ENCODE measurements around the gene BCL2L12.

The BCL2L12 gene

GRCh38 chr19:49646586-49646985, 19.1 kb upstream of the BCL2L12 start:
- no peak overlapping the region for H3K4me3 Mint-ChIP-seq
- H3K27me3 Mint-ChIP-seq = no peaks in the 10 kb centered on the region
- H3K9me3 Mint-ChIP-seq = no peaks in the 10 kb centered on the region
- ATAC-seq (replicated peaks; ENCODE audit: extremely low read depth, poor library complexity, severe bottlenecking) (no peak), DNase-seq (ENCODE audit: low spot score in 2 of 2) (no peak)
- peaks cover 31% of the 10 kb centered on the region for H3K36me3 Mint-ChIP-seq (ENCODE audit: insufficient read depth)
- H3K27ac Mint-ChIP-seq (ENCODE audit: low read depth) = no peak overlapping the region
- peaks cover 36% of the 10 kb centered on the region for H3K4me1 Mint-ChIP-seq

DNA sequence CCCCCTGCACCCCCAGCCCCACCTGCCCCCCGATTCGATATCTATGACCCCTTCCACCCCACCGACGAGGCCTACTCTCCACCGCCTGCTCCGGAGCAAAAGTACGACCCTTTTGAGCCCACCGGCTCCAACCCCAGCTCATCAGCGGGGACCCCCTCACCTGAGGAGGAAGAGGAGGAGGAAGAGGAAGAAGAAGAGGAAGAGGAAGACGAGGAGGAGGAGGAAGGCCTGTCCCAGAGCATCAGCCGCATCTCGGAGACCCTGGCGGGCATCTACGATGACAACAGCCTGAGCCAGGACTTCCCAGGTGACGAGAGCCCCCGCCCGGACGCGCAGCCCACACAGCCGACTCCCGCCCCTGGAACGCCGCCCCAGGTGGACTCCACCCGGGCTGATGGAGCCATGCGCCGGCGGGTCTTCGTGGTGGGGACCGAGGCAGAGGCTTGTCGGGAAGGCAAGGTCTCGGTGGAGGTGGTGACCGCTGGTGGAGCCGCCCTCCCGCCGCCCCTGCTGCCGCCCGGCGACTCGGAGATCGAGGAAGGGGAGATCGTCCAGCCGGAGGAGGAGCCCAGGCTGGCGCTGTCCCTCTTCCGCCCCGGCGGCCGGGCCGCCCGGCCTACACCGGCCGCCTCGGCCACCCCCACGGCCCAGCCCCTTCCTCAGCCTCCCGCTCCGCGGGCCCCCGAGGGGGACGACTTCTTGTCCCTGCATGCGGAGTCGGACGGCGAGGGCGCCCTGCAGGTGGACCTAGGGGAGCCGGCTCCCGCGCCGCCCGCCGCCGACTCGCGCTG, 14.5 kb upstream of the BCL2L12 start:
- no peaks in the 10 kb centered on the region for H3K27me3 Mint-ChIP-seq
- H3K36me3 Mint-ChIP-seq (ENCODE audit: insufficient read depth) = peaks cover 27% of the 10 kb centered on the region
- H3K4me1 Mint-ChIP-seq = no peaks in the 10 kb centered on the region
- ATAC-seq (replicated peaks; ENCODE audit: extremely low read depth, poor library complexity, severe bottlenecking) (no peak), DNase-seq (ENCODE audit: low spot score in 2 of 2) (no peak)
- H3K4me3 Mint-ChIP-seq = no peak overlapping the region
- H3K9me3 Mint-ChIP-seq = no peaks in the 10 kb centered on the region
- no peak overlapping the region for H3K27ac Mint-ChIP-seq (ENCODE audit: low read depth)

GRCh38 chr19:49651820-49652550, 13.7 kb upstream of the BCL2L12 start:
- no peaks in the 10 kb centered on the region for H3K9me3 Mint-ChIP-seq
- no peaks in the 10 kb centered on the region for H3K27me3 Mint-ChIP-seq
- no peak overlapping the region for H3K27ac Mint-ChIP-seq (ENCODE audit: low read depth)
- no peak overlapping the region for H3K4me3 Mint-ChIP-seq
- peaks cover 25% of the 10 kb centered on the region for H3K36me3 Mint-ChIP-seq (ENCODE audit: insufficient read depth)
- DNase-seq (ENCODE audit: low spot score in 2 of 2) (no peak), ATAC-seq (replicated peaks; ENCODE audit: extremely low read depth, poor library complexity, severe bottlenecking) (no peak)
- no peaks in the 10 kb centered on the region for H3K4me1 Mint-ChIP-seq

DNA sequence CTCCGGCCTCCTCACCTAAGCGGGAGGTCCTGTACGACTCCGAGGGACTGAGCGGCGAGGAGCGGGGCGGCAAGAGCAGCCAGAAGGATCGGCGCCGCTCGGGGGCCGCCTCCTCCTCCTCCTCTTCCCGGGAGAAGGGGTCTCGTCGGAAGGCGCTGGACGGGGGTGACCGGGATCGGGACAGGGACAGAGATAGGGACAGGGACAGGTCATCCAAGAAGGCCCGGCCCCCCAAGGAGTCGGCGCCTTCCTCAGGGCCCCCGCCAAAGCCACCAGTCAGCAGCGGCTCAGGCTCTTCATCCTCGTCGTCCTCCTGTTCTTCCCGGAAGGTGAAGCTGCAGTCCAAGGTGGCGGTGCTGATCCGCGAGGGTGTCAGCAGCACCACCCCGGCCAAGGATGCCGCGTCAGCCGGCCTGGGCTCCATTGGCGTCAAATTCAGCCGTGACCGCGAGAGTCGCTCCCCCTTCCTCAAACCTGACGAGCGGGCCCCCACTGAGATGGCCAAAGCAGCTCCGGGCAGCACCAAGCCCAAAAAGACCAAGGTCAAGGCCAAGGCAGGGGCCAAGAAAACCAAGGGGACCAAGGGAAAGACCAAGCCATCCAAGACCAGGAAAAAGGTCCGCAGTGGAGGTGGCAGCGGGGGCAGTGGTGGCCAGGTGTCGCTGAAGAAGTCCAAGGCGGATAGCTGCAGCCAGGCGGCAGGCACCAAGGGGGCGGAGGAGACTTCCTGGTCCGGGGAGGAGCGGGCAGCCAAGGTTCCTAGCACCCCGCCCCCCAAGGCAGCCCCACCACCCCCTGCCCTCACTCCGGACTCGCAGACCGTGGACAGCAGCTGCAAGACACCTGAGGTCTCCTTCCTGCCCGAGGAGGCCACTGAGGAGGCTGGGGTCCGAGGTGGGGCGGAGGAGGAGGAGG, 12.9 kb upstream of the BCL2L12 start:
- H3K9me3 Mint-ChIP-seq = no peaks in the 10 kb centered on the region
- H3K27me3 Mint-ChIP-seq = no peaks in the 10 kb centered on the region
- H3K36me3 Mint-ChIP-seq (ENCODE audit: insufficient read depth) = peaks cover 29% of the 10 kb centered on the region
- ATAC-seq (replicated peaks; ENCODE audit: extremely low read depth, poor library complexity, severe bottlenecking) (no peak), DNase-seq (ENCODE audit: low spot score in 2 of 2) (no peak)
- no peak overlapping the region for H3K4me3 Mint-ChIP-seq
- H3K27ac Mint-ChIP-seq (ENCODE audit: low read depth) = no peak overlapping the region
- H3K4me1 Mint-ChIP-seq = no peaks in the 10 kb centered on the region

GRCh38 chr19:49653466-49653806, 12.3 kb upstream of the BCL2L12 start:
- Mint-ChIP-seq H3K4me3 (no peak overlapping the region), H3K9me3 (no peaks in the 10 kb centered on the region), H3K4me1 (no peaks in the 10 kb centered on the region), H3K27me3 (no peaks in the 10 kb centered on the region), H3K36me3 (ENCODE audit: insufficient read depth) (peaks cover 27% of the 10 kb centered on the region), H3K27ac (ENCODE audit: low read depth) (no peak overlapping the region)
- ATAC-seq (replicated peaks; ENCODE audit: extremely low read depth, poor library complexity, severe bottlenecking) (no peak), DNase-seq (ENCODE audit: low spot score in 2 of 2) (no peak)

DNA sequence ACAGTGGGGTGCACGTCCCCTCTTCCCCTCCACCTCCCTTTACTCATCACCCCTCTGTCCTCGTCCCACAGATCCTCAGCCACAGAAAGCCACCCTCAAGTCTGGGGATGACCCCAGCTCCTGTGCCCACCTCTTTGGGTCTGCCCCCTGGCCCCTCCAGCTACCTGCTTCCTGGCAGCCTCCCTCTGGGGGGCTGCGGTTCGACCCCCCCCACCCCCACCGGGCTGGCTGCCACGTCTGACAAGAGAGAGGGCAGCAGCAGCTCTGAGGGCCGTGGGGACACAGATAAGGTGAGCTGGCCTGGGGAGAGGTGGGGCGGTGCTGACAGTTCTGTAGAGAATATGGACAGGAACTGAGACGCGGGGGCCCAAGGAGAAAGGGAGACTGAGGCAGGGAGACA, 11.2 kb upstream of the BCL2L12 start:
- no peak for ATAC-seq (replicated peaks; ENCODE audit: extremely low read depth, poor library complexity, severe bottlenecking)
- H3K4me3 Mint-ChIP-seq = no peak overlapping the region

DNA sequence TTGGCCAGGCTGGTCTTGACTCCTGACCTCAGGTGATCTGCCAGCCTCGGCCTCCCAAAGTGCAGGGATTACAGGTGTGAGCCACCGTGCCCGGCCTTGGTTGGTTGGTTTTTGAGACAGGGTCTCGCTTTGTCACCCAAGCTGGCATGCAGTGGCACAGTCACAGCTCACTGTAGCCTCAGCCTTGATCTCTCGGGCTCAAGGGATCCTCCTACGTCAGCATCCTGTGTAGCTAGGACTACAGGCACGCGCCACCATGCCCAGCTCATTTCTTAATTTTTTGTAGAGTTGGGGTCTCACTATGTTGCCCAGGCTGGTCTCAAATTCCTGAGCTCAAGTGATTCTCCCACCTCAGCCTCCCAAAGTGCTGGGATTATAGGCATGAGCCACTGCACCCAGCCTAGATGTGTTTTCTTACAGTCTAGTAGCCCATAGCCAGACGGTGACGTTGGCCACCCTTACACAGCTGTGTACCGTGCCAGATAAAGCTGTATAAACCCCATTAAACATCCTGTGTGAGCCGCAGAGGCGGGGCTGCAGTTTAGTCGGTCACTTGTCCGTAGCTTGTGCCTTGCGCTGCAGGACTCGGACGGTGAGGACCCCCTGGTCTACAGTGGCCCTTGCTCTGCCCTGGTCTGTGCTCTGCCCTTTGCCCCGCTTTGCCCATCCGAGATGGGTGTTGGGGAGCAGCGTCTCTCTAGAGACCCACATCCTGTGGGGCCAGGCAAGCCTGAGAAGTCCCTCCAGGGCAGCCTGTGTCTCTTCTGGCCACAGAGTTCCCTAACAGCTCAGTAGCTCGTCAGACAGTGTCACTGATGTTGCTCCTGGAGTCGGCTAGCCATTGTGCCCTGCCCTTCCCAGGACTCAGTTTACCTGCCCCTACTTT, 9.9 kb upstream of the BCL2L12 start:
- Mint-ChIP-seq H3K27ac (ENCODE audit: low read depth) (peak overlapping the region; percentile 55), H3K9me3 (no peaks in the 10 kb centered on the region), H3K36me3 (ENCODE audit: insufficient read depth) (peaks cover 28% of the 10 kb centered on the region), H3K4me1 (no peaks in the 10 kb centered on the region), H3K4me3 (no peak overlapping the region), H3K27me3 (no peaks in the 10 kb centered on the region)
- DNase-seq (ENCODE audit: low spot score in 2 of 2) (no peak), ATAC-seq (replicated peaks; ENCODE audit: extremely low read depth, poor library complexity, severe bottlenecking) (peak; percentile 58)

More for the DNA sequence above, 11.2 kb upstream of the BCL2L12 start:
- Mint-ChIP-seq H3K27me3 (no peaks in the 10 kb centered on the region), H3K27ac (ENCODE audit: low read depth) (no peak overlapping the region), H3K36me3 (ENCODE audit: insufficient read depth) (peaks cover 26% of the 10 kb centered on the region), H3K9me3 (no peaks in the 10 kb centered on the region), H3K4me1 (no peaks in the 10 kb centered on the region)
- DNase-seq (ENCODE audit: low spot score in 2 of 2) = no peak

DNA sequence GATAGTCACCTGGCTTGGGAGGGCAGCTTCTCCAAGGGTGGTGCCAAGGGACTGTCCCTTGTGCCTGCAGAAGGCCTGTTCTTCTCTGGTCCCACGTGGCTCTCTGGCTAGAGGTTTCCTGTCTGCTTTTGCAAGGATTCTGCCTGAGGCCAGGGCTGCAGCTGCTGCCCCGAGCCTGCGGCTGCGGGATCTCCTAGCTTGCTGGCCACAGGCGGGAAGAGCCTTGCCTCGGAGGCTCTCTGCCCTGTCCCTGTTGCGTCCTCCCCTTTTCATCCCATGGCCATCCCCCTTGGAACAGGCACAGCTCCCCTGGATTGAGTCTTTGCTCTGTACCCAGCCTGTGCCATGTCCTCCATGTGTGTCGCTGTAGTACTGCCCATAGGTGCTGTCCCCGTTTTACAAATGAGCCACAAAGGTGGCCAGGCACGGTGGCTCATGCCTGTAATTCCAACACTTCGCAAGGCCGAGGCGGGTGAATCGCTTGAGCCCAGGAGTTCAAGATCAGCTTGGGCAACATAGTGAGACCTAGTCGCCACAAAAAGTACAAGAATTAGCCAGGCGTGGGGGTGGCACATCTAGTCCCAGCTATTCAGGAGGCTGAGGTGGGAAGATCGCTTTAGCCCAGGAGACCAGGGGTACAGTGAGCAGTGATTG, 9.2 kb upstream of the BCL2L12 start:
- no peak for ATAC-seq (replicated peaks; ENCODE audit: extremely low read depth, poor library complexity, severe bottlenecking)
- Mint-ChIP-seq H3K27ac (ENCODE audit: low read depth) (no peak overlapping the region), H3K4me1 (no peaks in the 10 kb centered on the region), H3K9me3 (no peaks in the 10 kb centered on the region), H3K36me3 (ENCODE audit: insufficient read depth) (peaks cover 30% of the 10 kb centered on the region), H3K27me3 (no peaks in the 10 kb centered on the region), H3K4me3 (no peak overlapping the region)
- DNase-seq (ENCODE audit: low spot score in 2 of 2) = no peak

- H3K4me3 Mint-ChIP-seq = no peak overlapping the region
- H3K27ac Mint-ChIP-seq (ENCODE audit: low read depth) = peak overlapping the region; percentile 81
These were observed 8.1 kb upstream of the BCL2L12 start for GRCh38 chr19:49657493-49658138.

GRCh38 chr19:49658139-49658517, 7.6 kb upstream of the BCL2L12 start:
- DNase-seq (ENCODE audit: low spot score in 2 of 2) = no peak
- no peak overlapping the region for H3K4me3 Mint-ChIP-seq
- ATAC-seq (replicated peaks; ENCODE audit: extremely low read depth, poor library complexity, severe bottlenecking) = no peak
- no peaks in the 10 kb centered on the region for H3K27me3 Mint-ChIP-seq
- no peaks in the 10 kb centered on the region for H3K4me1 Mint-ChIP-seq
- H3K36me3 Mint-ChIP-seq (ENCODE audit: insufficient read depth) = peaks cover 30% of the 10 kb centered on the region
- H3K27ac Mint-ChIP-seq (ENCODE audit: low read depth) = peak overlapping the region; percentile 81
- no peaks in the 10 kb centered on the region for H3K9me3 Mint-ChIP-seq

More at GRCh38 chr19:49657493-49658138, 8.1 kb upstream of the BCL2L12 start:
- Mint-ChIP-seq H3K36me3 (ENCODE audit: insufficient read depth) (peaks cover 30% of the 10 kb centered on the region), H3K27me3 (no peaks in the 10 kb centered on the region), H3K9me3 (no peaks in the 10 kb centered on the region), H3K4me1 (no peaks in the 10 kb centered on the region)
- ATAC-seq (replicated peaks; ENCODE audit: extremely low read depth, poor library complexity, severe bottlenecking) (no peak), DNase-seq (ENCODE audit: low spot score in 2 of 2) (no peak)

All from central memory CD8-positive, alpha-beta T cell (primary cell).